Measurements from ENCODE around the gene UBE2V1.

The UBE2V1 gene

DNA sequence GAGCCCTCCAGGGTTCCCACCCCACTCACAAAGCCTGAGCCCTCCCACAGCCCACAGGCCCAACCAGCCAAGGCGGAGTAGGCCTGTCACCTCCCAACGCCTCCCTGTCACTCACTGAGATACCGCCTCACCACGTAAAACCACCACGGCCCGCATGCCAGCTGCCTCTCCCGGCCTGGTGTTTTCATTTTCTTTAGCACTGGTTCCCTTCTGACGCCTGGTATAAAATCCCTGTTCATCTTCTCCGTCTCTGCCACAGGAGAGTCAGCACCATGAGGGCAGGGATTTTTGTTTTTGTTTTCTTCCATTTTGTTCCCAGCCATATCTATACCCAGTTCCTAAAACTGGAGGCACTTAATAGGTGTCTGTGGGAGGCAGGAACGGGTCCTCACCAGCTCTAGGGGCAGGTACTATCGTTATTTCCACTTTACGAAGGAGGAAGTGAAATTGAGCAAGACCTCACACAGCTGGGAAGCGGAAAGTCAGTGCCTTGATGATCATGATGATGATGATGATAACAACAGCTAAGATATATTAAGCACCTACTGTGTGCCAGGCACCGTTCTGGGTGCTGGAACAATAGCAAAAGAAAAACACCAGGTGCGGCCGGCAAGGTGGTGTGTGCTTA, 71.6 kb downstream of the UBE2V1 start:
- H3K79me2 ChIP-seq (ENCODE audit: insufficient read depth, low read length) = no peaks in the 10 kb centered on the region
- H4K20me1 ChIP-seq (ENCODE audit: insufficient read depth, low read length, poor library complexity, severe bottlenecking) = no peaks in the 10 kb centered on the region
- TF ChIP-seq EZH2phosphoT487 (IDR thresholded peaks at IDR 0.05; ENCODE audit: borderline replicate concordance) (no peak), CTCF (conservative IDR thresholded peaks at IDR 0.05; ENCODE audit: low read length) (no peak)
- no peaks in the 10 kb centered on the region for H3F3A ChIP-seq (ENCODE audit: low read depth)
- no peaks in the 10 kb centered on the region for H3K9me2 ChIP-seq (replicated peaks; ENCODE audit: low read depth, low read length)
- no peak overlapping the region for H3K9ac ChIP-seq (ENCODE audit: low read depth, low read length, poor library complexity, severe bottlenecking)
- H3K9me3 ChIP-seq (ENCODE audit: insufficient read depth, low read depth, low read length) = no peaks in the 10 kb centered on the region
- no peak overlapping the region for H3K4me2 ChIP-seq (ENCODE audit: low read depth, low read length, poor library complexity, severe bottlenecking)
- H3K4me3 ChIP-seq (ENCODE audit: low read length, poor library complexity, severe bottlenecking) = no peak overlapping the region
- H2AFZ ChIP-seq (ENCODE audit: low read length) = no peak overlapping the region
- H3K27me3 ChIP-seq (ENCODE audit: insufficient read depth, low read length, poor library complexity, severe bottlenecking) = no peaks in the 10 kb centered on the region
- H3K4me1 ChIP-seq (ENCODE audit: insufficient read depth, low read length, poor library complexity, severe bottlenecking) = peaks cover 14% of the 10 kb centered on the region
- H3K36me3 ChIP-seq (ENCODE audit: insufficient read depth, low read length) = no peaks in the 10 kb centered on the region

GRCh38 chr20:50040432-50041245, 72.3 kb downstream of the UBE2V1 start:
- Histone ChIP-seq H3K9ac (ENCODE audit: low read depth, low read length, poor library complexity, severe bottlenecking) (peak overlapping the region; percentile 20), H3K27me3 (ENCODE audit: insufficient read depth, low read length, poor library complexity, severe bottlenecking) (no peaks in the 10 kb centered on the region), H3K9me3 (ENCODE audit: insufficient read depth, low read depth, low read length) (no peaks in the 10 kb centered on the region), H3K4me1 (ENCODE audit: insufficient read depth, low read length, poor library complexity, severe bottlenecking) (peaks cover 14% of the 10 kb centered on the region), H3F3A (ENCODE audit: low read depth) (no peaks in the 10 kb centered on the region), H2AFZ (ENCODE audit: low read length) (no peak overlapping the region; the same call in 1 of the 2 replicates), H3K79me2 (ENCODE audit: insufficient read depth, low read length) (no peaks in the 10 kb centered on the region), H3K36me3 (ENCODE audit: insufficient read depth, low read length) (no peaks in the 10 kb centered on the region), H3K4me3 (ENCODE audit: low read length, poor library complexity, severe bottlenecking) (no peak overlapping the region), H3K4me2 (ENCODE audit: low read depth, low read length, poor library complexity, severe bottlenecking) (peak overlapping the region; percentile 63), H4K20me1 (ENCODE audit: insufficient read depth, low read length, poor library complexity, severe bottlenecking) (no peaks in the 10 kb centered on the region), H3K9me2 (replicated peaks; ENCODE audit: low read depth, low read length) (no peaks in the 10 kb centered on the region)
- TF ChIP-seq EZH2phosphoT487 (IDR thresholded peaks at IDR 0.05; ENCODE audit: borderline replicate concordance) (no peak), CTCF (conservative IDR thresholded peaks at IDR 0.05; ENCODE audit: low read length) (no peak)

- no peaks in the 10 kb centered on the region for H4K20me1 ChIP-seq (ENCODE audit: insufficient read depth, low read length, poor library complexity, severe bottlenecking)
- no peaks in the 10 kb centered on the region for H3K36me3 ChIP-seq (ENCODE audit: insufficient read depth, low read length)
- no peaks in the 10 kb centered on the region for H3F3A ChIP-seq (ENCODE audit: low read depth)
- H3K4me2 ChIP-seq (ENCODE audit: low read depth, low read length, poor library complexity, severe bottlenecking) = peak overlapping the region; percentile 63
- no peak overlapping the region; the same call in 1 of the 2 replicates for H2AFZ ChIP-seq (ENCODE audit: low read length)
- no peaks in the 10 kb centered on the region for H3K27me3 ChIP-seq (ENCODE audit: insufficient read depth, low read length, poor library complexity, severe bottlenecking)
- H3K9me3 ChIP-seq (ENCODE audit: insufficient read depth, low read depth, low read length) = no peaks in the 10 kb centered on the region
- TF ChIP-seq CTCF (conservative IDR thresholded peaks at IDR 0.05; ENCODE audit: low read length) = no peak
- no peak for TF ChIP-seq EZH2phosphoT487 (IDR thresholded peaks at IDR 0.05; ENCODE audit: borderline replicate concordance)
- H3K9ac ChIP-seq (ENCODE audit: low read depth, low read length, poor library complexity, severe bottlenecking) = peak overlapping the region; percentile 20
- peaks cover 14% of the 10 kb centered on the region for H3K4me1 ChIP-seq (ENCODE audit: insufficient read depth, low read length, poor library complexity, severe bottlenecking)
- peak overlapping the region; percentile 14 for H3K4me3 ChIP-seq (ENCODE audit: low read length, poor library complexity, severe bottlenecking)
- H3K79me2 ChIP-seq (ENCODE audit: insufficient read depth, low read length) = no peaks in the 10 kb centered on the region
- no peaks in the 10 kb centered on the region for H3K9me2 ChIP-seq (replicated peaks; ENCODE audit: low read depth, low read length)
These were observed 73.1 kb downstream of the UBE2V1 start for GRCh38 chr20:50039706-50040431.
